Measurements from ENCODE around the gene COL25A1.

The COL25A1 gene

GRCh38 chr4:109214622-109215301 is 87.7 kb downstream of the COL25A1 start:
- DNase-seq, result no peak

- DNase-seq, result no peak
Observed at GRCh38 chr4:109213056-109213455, 89.4 kb downstream of the COL25A1 start.

- no peak for DNase-seq
Observed at GRCh38 chr4:109211671-109212070, 90.8 kb downstream of the COL25A1 start.

GRCh38 chr4:109209647-109210046 is 92.8 kb downstream of the COL25A1 start:
- no peak for DNase-seq

GRCh38 chr4:109207898-109208297 is 94.6 kb downstream of the COL25A1 start:
- no peak for DNase-seq

- no peak for DNase-seq
Observed at GRCh38 chr4:109207061-109207460, 95.4 kb downstream of the COL25A1 start.

- no peak for DNase-seq
Observed at GRCh38 chr4:109206620-109207019, 95.8 kb downstream of the COL25A1 start.

GRCh38 chr4:109205186-109205585 is 97.3 kb downstream of the COL25A1 start:
- DNase-seq, result no peak

GRCh38 chr4:109199585-109199984 is 102.9 kb downstream of the COL25A1 start:
- DNase-seq, result no peak

- no peak for DNase-seq
Observed at GRCh38 chr4:109195646-109196045, 106.8 kb downstream of the COL25A1 start.

- no peak for DNase-seq
Observed at GRCh38 chr4:109191216-109191615, 111.2 kb downstream of the COL25A1 start.

GRCh38 chr4:109186458-109186945 is 116.0 kb downstream of the COL25A1 start:
- no peak for DNase-seq

GRCh38 chr4:109185951-109186350 is 116.5 kb downstream of the COL25A1 start:
- DNase-seq, result no peak

- DNase-seq, result no peak
Observed at GRCh38 chr4:109185548-109185947, 116.9 kb downstream of the COL25A1 start.

GRCh38 chr4:109184491-109184961 is 117.9 kb downstream of the COL25A1 start:
- DNase-seq, result no peak

- no peak for DNase-seq
Observed at GRCh38 chr4:109183931-109184490, 118.4 kb downstream of the COL25A1 start.

- DNase-seq, result no peak
Observed at GRCh38 chr4:109182696-109183095, 119.8 kb downstream of the COL25A1 start.

- DNase-seq, result no peak
Observed at GRCh38 chr4:109179061-109179460, 123.4 kb downstream of the COL25A1 start.

GRCh38 chr4:109177096-109177810 is 125.2 kb downstream of the COL25A1 start:
- DNase-seq, result no peak

- no peak for DNase-seq
Observed at GRCh38 chr4:109174224-109174953, 128.1 kb downstream of the COL25A1 start.

GRCh38 chr4:109172301-109172700 is 130.2 kb downstream of the COL25A1 start:
- DNase-seq, result no peak

GRCh38 chr4:109171070-109171469 is 131.4 kb downstream of the COL25A1 start:
- no peak for DNase-seq

- DNase-seq, result no peak
Observed at GRCh38 chr4:109169170-109169569, 133.3 kb downstream of the COL25A1 start.
